Measurements from ENCODE around the gene QARS1. TPM values are rescaled to one million over a fixed set of nuclear protein-coding genes. Genes with fewer than 3 reads are reported as not detected.
A peak's percentile ranks its signal among the peaks of the same experiment; 100 is the strongest.

Gene QARS1
- total RNA-seq, 4 donors from 2014 or later, result 297 to 451 (median 380) TPM

GRCh38 chr3:49120438-49121131, 16.0 kb upstream of the QARS1 start, which contains the start of gene USP19:
Gene USP19, minus strand, starts transcription at chr3:49120823. Its CDS starts 1,678 bp downstream, at chr3:49119145.
- peak within 1 kb of the TSS; percentile 89 for H3K27ac ChIP-seq
- H3K36me3 ChIP-seq, result peaks cover 75% of the 10 kb centered on the region
- DNase-seq (ENCODE audit: low spot score in 2 of 2), result peak; percentile 97 to 98
- peaks cover 26% of the 10 kb centered on the region for H3K4me1 ChIP-seq
- H3K27me3 ChIP-seq, result no peaks in the 10 kb centered on the region
- 0% methylated on average over 5 of the region's 70 CpGs for WGBS
- peak within 1 kb of the TSS; percentile 62 for H3K4me3 ChIP-seq
- H3K9me3 ChIP-seq, result no peaks in the 10 kb centered on the region
- TF ChIP-seq POLR2A (IDR thresholded peaks at IDR 0.05), result peak; percentile 50 to 77
- TF ChIP-seq CTCF (IDR thresholded peaks at IDR 0.05), result no peak
- peak; percentile 17 to 96 (median 93) for TF ChIP-seq POLR2AphosphoS5 (IDR thresholded peaks at IDR 0.05)

GRCh38 chr3:49120096-49120437, 15.5 kb upstream of the QARS1 start:
- WGBS, result 0% methylated on average over 9 of the region's 9 CpGs
- peaks cover 75% of the 10 kb centered on the region for H3K36me3 ChIP-seq
- no peak for TF ChIP-seq CTCF (IDR thresholded peaks at IDR 0.05)
- no peak for TF ChIP-seq EP300 (IDR thresholded peaks at IDR 0.05)
- no peak for TF ChIP-seq POLR2A (IDR thresholded peaks at IDR 0.05)
- TF ChIP-seq POLR2AphosphoS5 (IDR thresholded peaks at IDR 0.05), result no peak

GRCh38 chr3:49119439-49119838, 14.9 kb upstream of the QARS1 start:
- no peaks in the 10 kb centered on the region for H3K9me3 ChIP-seq
- TF ChIP-seq EP300 (IDR thresholded peaks at IDR 0.05) (no peak), POLR2A (IDR thresholded peaks at IDR 0.05) (no peak)
- 40% methylated on average over 3 of the region's 3 CpGs for WGBS
- no peaks in the 10 kb centered on the region for H3K27me3 ChIP-seq
- peak overlapping the region; percentile 62 for H3K4me3 ChIP-seq
- H3K4me1 ChIP-seq, result peaks cover 26% of the 10 kb centered on the region
- peak overlapping the region; percentile 89 for H3K27ac ChIP-seq
- DNase-seq (ENCODE audit: low spot score in 2 of 2), result no peak
- peaks cover 75% of the 10 kb centered on the region for H3K36me3 ChIP-seq

More at GRCh38 chr3:49120096-49120437, 15.5 kb upstream of the QARS1 start:
- Histone ChIP-seq H3K4me3 (peak overlapping the region; percentile 62), H3K27ac (peak overlapping the region; percentile 89), H3K27me3 (no peaks in the 10 kb centered on the region), H3K9me3 (no peaks in the 10 kb centered on the region), H3K4me1 (peaks cover 26% of the 10 kb centered on the region)
- no peak for DNase-seq (ENCODE audit: low spot score in 2 of 2)

- Histone ChIP-seq H3K27ac (peak overlapping the region; percentile 89), H3K4me3 (no peak overlapping the region), H3K4me1 (peaks cover 26% of the 10 kb centered on the region), H3K36me3 (peaks cover 75% of the 10 kb centered on the region), H3K9me3 (no peaks in the 10 kb centered on the region), H3K27me3 (no peaks in the 10 kb centered on the region)
- DNase-seq (ENCODE audit: low spot score in 2 of 2), result no peak
- WGBS, result 77% methylated on average over 10 of the region's 10 CpGs
- TF ChIP-seq EP300 (IDR thresholded peaks at IDR 0.05) (no peak), CTCF (IDR thresholded peaks at IDR 0.05) (no peak), POLR2A (IDR thresholded peaks at IDR 0.05) (no peak)
Observed at GRCh38 chr3:49119036-49119435, 14.5 kb upstream of the QARS1 start.

- Histone ChIP-seq H3K4me1 (no peaks in the 10 kb centered on the region), H3K27ac (no peak overlapping the region), H3K27me3 (no peaks in the 10 kb centered on the region), H3K4me3 (no peak overlapping the region), H3K9me3 (no peaks in the 10 kb centered on the region), H3K36me3 (peaks cover 99% of the 10 kb centered on the region)
- DNase-seq (ENCODE audit: low spot score in 2 of 2), result no peak
- TF ChIP-seq EP300 (IDR thresholded peaks at IDR 0.05), result no peak
- no peak for TF ChIP-seq POLR2AphosphoS5 (IDR thresholded peaks at IDR 0.05)
- TF ChIP-seq CTCF (IDR thresholded peaks at IDR 0.05), result no peak
- no peak for TF ChIP-seq POLR2A (IDR thresholded peaks at IDR 0.05)
- WGBS, result 86% methylated on average over 13 of the region's 14 CpGs
Observed at GRCh38 chr3:49112262-49112661, 7.7 kb upstream of the QARS1 start.

All from suprapubic skin (tissue), 4 donors.